ENCODE results near the gene MTFP1.
A peak's percentile ranks its signal among the peaks of the same experiment; 100 is the strongest.
"Not testable (repeated sequence)": the region's sequence is repeated elsewhere in the genome, so short reads cannot be mapped to it uniquely, and the experiment has no call there.

MTFP1 gene

GRCh38 chr22:30402028-30402765 lies 23.4 kb upstream of the MTFP1 start:
- DNase-seq: no peak

GRCh38 chr22:30402766-30403104 lies 22.8 kb upstream of the MTFP1 start:
- not testable (repeated sequence) for DNase-seq

GRCh38 chr22:30404307-30404706 lies 21.3 kb upstream of the MTFP1 start:
- DNase-seq: no peak

GRCh38 chr22:30405731-30406130 lies 19.8 kb upstream of the MTFP1 start:
- no peak for DNase-seq

GRCh38 chr22:30406400-30406799 lies 19.2 kb upstream of the MTFP1 start:
- no peak for DNase-seq

- DNase-seq: no peak
These were observed 17.0 kb upstream of the MTFP1 start for GRCh38 chr22:30408388-30409102.

GRCh38 chr22:30411780-30412179 lies 13.8 kb upstream of the MTFP1 start:
- DNase-seq: no peak

GRCh38 chr22:30413001-30413400 lies 12.6 kb upstream of the MTFP1 start:
- DNase-seq: no peak

- no peak for DNase-seq
These were observed 11.6 kb upstream of the MTFP1 start for GRCh38 chr22:30413745-30414524.

GRCh38 chr22:30414525-30415047 lies 11.0 kb upstream of the MTFP1 start:
- no peak for DNase-seq

- no peak for DNase-seq
These were observed 9.2 kb upstream of the MTFP1 start for GRCh38 chr22:30416403-30416802.

GRCh38 chr22:30416837-30417236 lies 8.7 kb upstream of the MTFP1 start:
- no peak for DNase-seq

GRCh38 chr22:30420347-30421125 lies 5.0 kb upstream of the MTFP1 start:
- DNase-seq: no peak

GRCh38 chr22:30421695-30422480 lies 3.7 kb upstream of the MTFP1 start:
- DNase-seq: no peak

GRCh38 chr22:30422481-30423300 lies 2.9 kb upstream of the MTFP1 start:
- no peak for DNase-seq

- DNase-seq: no peak
These were observed 2.1 kb upstream of the MTFP1 start for GRCh38 chr22:30423301-30423958.

GRCh38 chr22:30423959-30424533 lies 1.5 kb upstream of the MTFP1 start:
- peak; percentile 95 for DNase-seq

GRCh38 chr22:30424534-30425326 lies 838 bp upstream of the MTFP1 start:
- peak; percentile 1 for DNase-seq

- DNase-seq: no peak
These were observed 297 bp upstream of the MTFP1 start for GRCh38 chr22:30425327-30425615.

Measured in NCI-H774 (cell line).